ENCODE measurements around the gene ZFP28.

- TF ChIP-seq E2F1 (CRISPR knock-in tag; IDR thresholded peaks at IDR 0.05), result no peak
- TF ChIP-seq CTCF (IDR thresholded peaks at IDR 0.05), result no peak
- no peak for TF ChIP-seq NR3C1 (CRISPR knock-in tag; conservative IDR thresholded peaks at IDR 0.05; ENCODE audit: low read depth)
- TF ChIP-seq MAX (CRISPR knock-in tag; IDR thresholded peaks at IDR 0.05), result no peak
- TF ChIP-seq E2F5 (CRISPR knock-in tag; IDR thresholded peaks at IDR 0.05), result no peak
- no peak for TF ChIP-seq SMAD3 (CRISPR knock-in tag; IDR thresholded peaks at IDR 0.05; ENCODE audit: borderline replicate concordance)
- no peak for TF ChIP-seq CREM (CRISPR knock-in tag; IDR thresholded peaks at IDR 0.05)
- TF ChIP-seq HMGXB4 (CRISPR knock-in tag; IDR thresholded peaks at IDR 0.05), result no peak
- no peak for TF ChIP-seq JAZF1 (CRISPR knock-in tag; IDR thresholded peaks at IDR 0.05)
- no peak for TF ChIP-seq CREB1 (CRISPR knock-in tag; IDR thresholded peaks at IDR 0.05)
- no peak for TF ChIP-seq SP1 (CRISPR knock-in tag; conservative IDR thresholded peaks at IDR 0.05)
- TF ChIP-seq MYBL2 (CRISPR knock-in tag; IDR thresholded peaks at IDR 0.05), result no peak
- no peak for TF ChIP-seq IRF2 (CRISPR knock-in tag; IDR thresholded peaks at IDR 0.05; ENCODE audit: borderline replicate concordance, low read depth)
These were observed 58.9 kb downstream of the ZFP28 start for GRCh38 chr19:56597696-56598095.
